Measurements from ENCODE around the gene ABCC6. TPM values are rescaled to one million over a fixed set of nuclear protein-coding genes. Genes with fewer than 3 reads are reported as not detected.
A peak's percentile ranks its signal among the peaks of the same experiment; 100 is the strongest.
"Not testable (repeated sequence)": the region's sequence is repeated elsewhere in the genome, so short reads cannot be mapped to it uniquely, and the experiment has no call there.

Gene ABCC6
- polyA plus RNA-seq (2011; rRNA removed) = 3.5 and 3.7 TPM in 2 replicates
- polyA minus RNA-seq (2011; rRNA and poly(A)+ RNA removed) = 3.0 and 3.1 TPM in 2 replicates

- H3K27me3 ChIP-seq (ENCODE audit: control insufficient read depth, insufficient read depth, low read length); H3K9me3 ChIP-seq (ENCODE audit: control insufficient read depth, insufficient read depth, low read length); CTCF ChIA-PET; POLR2A ChIA-PET; DNase-seq (ENCODE audit: low read depth, low spot score); H3K27ac ChIP-seq (ENCODE audit: low read depth, low read length): not testable (repeated sequence)
- peak within 1 kb of the TSS; percentile 37 for H3K4me3 ChIP-seq (ENCODE audit: low read depth, low read length)
Measured at GRCh38 chr16:16222850-16223661, at the start of gene ABCC6. Gene ABCC6 (minus strand): TSS chr16:16223494. CDS start chr16:16223434, 60 bp downstream.

- CTCF ChIA-PET; DNase-seq (ENCODE audit: low read depth, low spot score); H3K9me3 ChIP-seq (ENCODE audit: control insufficient read depth, insufficient read depth, low read length); H3K27ac ChIP-seq (ENCODE audit: low read depth, low read length); POLR2A ChIA-PET; H3K4me3 ChIP-seq (ENCODE audit: low read depth, low read length); H3K27me3 ChIP-seq (ENCODE audit: control insufficient read depth, insufficient read depth, low read length): not testable (repeated sequence)
Measured at GRCh38 chr16:16272573-16273221, 49.4 kb upstream of the ABCC6 start.

- H3K27me3 ChIP-seq (ENCODE audit: control insufficient read depth, insufficient read depth, low read length); H3K4me3 ChIP-seq (ENCODE audit: low read depth, low read length); H3K9me3 ChIP-seq (ENCODE audit: control insufficient read depth, insufficient read depth, low read length); POLR2A ChIA-PET; DNase-seq (ENCODE audit: low read depth, low spot score); H3K27ac ChIP-seq (ENCODE audit: low read depth, low read length); CTCF ChIA-PET: not testable (repeated sequence)
Measured at GRCh38 chr16:16271658-16272057, 48.4 kb upstream of the ABCC6 start.

- DNase-seq (ENCODE audit: low read depth, low spot score); H3K4me3 ChIP-seq (ENCODE audit: low read depth, low read length); POLR2A ChIA-PET; H3K27ac ChIP-seq (ENCODE audit: low read depth, low read length); H3K9me3 ChIP-seq (ENCODE audit: control insufficient read depth, insufficient read depth, low read length); CTCF ChIA-PET; H3K27me3 ChIP-seq (ENCODE audit: control insufficient read depth, insufficient read depth, low read length): not testable (repeated sequence)
Measured at GRCh38 chr16:16268185-16268808, 45.0 kb upstream of the ABCC6 start.

DNA sequence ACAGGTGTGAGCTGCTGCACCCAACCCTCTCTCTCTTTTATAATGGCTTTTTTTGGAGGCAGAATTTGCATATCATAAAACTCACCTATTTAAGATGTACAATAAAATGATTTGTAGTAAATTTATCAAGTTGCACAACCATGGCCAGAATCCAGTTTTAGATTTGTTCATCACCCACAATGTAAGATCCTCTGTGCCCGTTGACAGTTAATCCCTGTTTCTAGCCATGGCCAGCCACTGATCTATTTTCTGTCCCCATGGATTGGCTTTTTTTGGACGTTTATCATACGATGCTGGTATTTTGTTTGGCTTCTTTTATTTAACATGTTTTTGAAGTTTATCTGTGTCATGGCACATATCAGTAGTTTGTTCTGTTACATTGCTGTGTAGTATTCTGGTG is 44.4 kb upstream of the ABCC6 start:
- CTCF ChIA-PET = not testable (repeated sequence)

DNA sequence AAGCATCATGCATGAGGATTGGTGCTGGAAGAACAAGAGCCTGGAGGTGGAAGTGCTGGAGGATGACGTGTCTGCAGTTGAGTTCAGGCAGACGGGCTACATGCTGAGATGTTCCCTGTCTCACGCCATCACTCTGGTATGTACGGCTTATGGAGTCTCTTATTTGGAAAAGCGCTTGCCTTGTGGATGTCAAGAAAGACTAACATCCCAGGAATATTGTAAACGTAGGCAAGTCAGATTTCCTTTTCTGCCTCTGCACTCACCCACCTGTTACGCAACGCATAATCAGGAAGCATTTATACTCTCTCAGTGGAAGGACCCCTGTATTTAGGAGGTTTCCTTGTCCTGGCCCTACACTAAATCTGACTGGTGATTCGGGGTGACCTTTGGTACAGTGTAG is 41.8 kb upstream of the ABCC6 start:
- H3K27ac ChIP-seq (ENCODE audit: low read depth, low read length); H3K4me3 ChIP-seq (ENCODE audit: low read depth, low read length); CTCF ChIA-PET; DNase-seq (ENCODE audit: low read depth, low spot score); POLR2A ChIA-PET; H3K9me3 ChIP-seq (ENCODE audit: control insufficient read depth, insufficient read depth, low read length); H3K27me3 ChIP-seq (ENCODE audit: control insufficient read depth, insufficient read depth, low read length): not testable (repeated sequence)

More for the DNA sequence above, 44.4 kb upstream of the ABCC6 start:
- POLR2A ChIA-PET; H3K27me3 ChIP-seq (ENCODE audit: control insufficient read depth, insufficient read depth, low read length); DNase-seq (ENCODE audit: low read depth, low spot score); H3K27ac ChIP-seq (ENCODE audit: low read depth, low read length); H3K9me3 ChIP-seq (ENCODE audit: control insufficient read depth, insufficient read depth, low read length); H3K4me3 ChIP-seq (ENCODE audit: low read depth, low read length): not testable (repeated sequence)

- H3K9me3 ChIP-seq (ENCODE audit: control insufficient read depth, insufficient read depth, low read length); POLR2A ChIA-PET; H3K27ac ChIP-seq (ENCODE audit: low read depth, low read length); CTCF ChIA-PET; H3K4me3 ChIP-seq (ENCODE audit: low read depth, low read length); DNase-seq (ENCODE audit: low read depth, low spot score); H3K27me3 ChIP-seq (ENCODE audit: control insufficient read depth, insufficient read depth, low read length): not testable (repeated sequence)
Measured at GRCh38 chr16:16263947-16264346, 40.7 kb upstream of the ABCC6 start.

DNA sequence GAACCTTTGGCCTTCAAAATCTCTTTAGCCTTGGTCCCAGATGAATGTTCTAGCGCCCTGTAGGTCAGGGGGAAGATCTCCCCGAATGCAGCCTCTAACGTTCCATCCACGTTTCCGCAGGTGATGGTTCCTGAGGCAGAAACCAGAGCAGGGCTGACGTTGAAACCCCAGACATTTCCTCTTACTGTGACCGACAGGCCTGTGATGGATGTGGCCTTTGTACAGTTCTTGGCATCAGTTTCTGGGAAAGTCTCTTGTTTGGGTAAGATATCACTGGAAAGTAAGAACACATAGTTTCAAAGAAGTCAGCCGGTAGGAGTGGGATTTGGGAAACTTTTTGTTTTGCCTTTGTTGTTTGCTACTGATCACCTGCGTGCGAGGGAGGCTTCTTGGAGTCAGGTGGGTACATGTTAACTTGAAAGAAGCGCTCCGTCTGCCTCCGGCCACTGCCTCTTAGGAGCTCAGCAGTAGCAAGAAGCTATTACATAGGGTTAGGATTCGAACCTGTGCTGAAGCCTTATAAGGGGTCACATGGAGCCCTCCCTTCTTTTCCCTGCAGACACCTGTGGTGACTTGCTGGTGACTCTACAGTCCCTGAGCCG is 39.8 kb upstream of the ABCC6 start:
- POLR2A ChIA-PET; H3K27ac ChIP-seq (ENCODE audit: low read depth, low read length); H3K9me3 ChIP-seq (ENCODE audit: control insufficient read depth, insufficient read depth, low read length); CTCF ChIA-PET; H3K4me3 ChIP-seq (ENCODE audit: low read depth, low read length); H3K27me3 ChIP-seq (ENCODE audit: control insufficient read depth, insufficient read depth, low read length); DNase-seq (ENCODE audit: low read depth, low spot score): not testable (repeated sequence)

GRCh38 chr16:16259971-16260370 is 36.7 kb upstream of the ABCC6 start:
- DNase-seq (ENCODE audit: low read depth, low spot score); H3K27me3 ChIP-seq (ENCODE audit: control insufficient read depth, insufficient read depth, low read length); H3K4me3 ChIP-seq (ENCODE audit: low read depth, low read length); H3K27ac ChIP-seq (ENCODE audit: low read depth, low read length); H3K9me3 ChIP-seq (ENCODE audit: control insufficient read depth, insufficient read depth, low read length); CTCF ChIA-PET; POLR2A ChIA-PET: not testable (repeated sequence)

DNA sequence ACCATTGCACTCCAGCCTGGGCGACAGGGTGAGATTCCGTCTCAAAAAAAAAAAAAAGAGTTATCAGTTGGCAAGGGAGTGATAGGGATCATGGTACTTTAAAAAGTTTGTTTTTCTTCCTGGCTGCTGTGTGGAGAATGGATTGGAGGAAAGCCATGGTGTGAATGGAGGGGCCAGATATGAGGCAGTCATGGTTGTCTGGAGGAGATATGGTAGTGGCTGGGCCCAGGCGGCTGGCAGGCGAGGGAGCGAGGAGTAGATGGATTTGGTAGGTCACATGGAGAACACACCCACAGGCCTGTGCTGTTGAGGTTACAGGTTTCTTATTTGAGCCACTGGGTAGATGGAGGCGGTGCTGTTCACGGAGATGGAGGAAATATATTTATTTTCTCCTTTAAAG is 35.5 kb upstream of the ABCC6 start:
- H3K4me3 ChIP-seq (ENCODE audit: low read depth, low read length); CTCF ChIA-PET; DNase-seq (ENCODE audit: low read depth, low spot score); H3K9me3 ChIP-seq (ENCODE audit: control insufficient read depth, insufficient read depth, low read length); POLR2A ChIA-PET; H3K27ac ChIP-seq (ENCODE audit: low read depth, low read length); H3K27me3 ChIP-seq (ENCODE audit: control insufficient read depth, insufficient read depth, low read length): not testable (repeated sequence)

GRCh38 chr16:16257301-16257923 is 34.1 kb upstream of the ABCC6 start:
- H3K27ac ChIP-seq (ENCODE audit: low read depth, low read length); POLR2A ChIA-PET; H3K4me3 ChIP-seq (ENCODE audit: low read depth, low read length); CTCF ChIA-PET; H3K27me3 ChIP-seq (ENCODE audit: control insufficient read depth, insufficient read depth, low read length); H3K9me3 ChIP-seq (ENCODE audit: control insufficient read depth, insufficient read depth, low read length); DNase-seq (ENCODE audit: low read depth, low spot score): not testable (repeated sequence)

Measured in AG04450 (cell line).